GM12891 (cell line): ENCODE results near the gene GNAO1.

ENCODE experiments used
- PAX5 ChIP-seq: IDR thresholded peaks from 2 replicates; pipeline ENCODE4 v1.6.1; 2011; ENCODE audit warnings: low read length, moderate library complexity, mild to moderate bottlenecking; ENCODE audit not compliant: insufficient read depth, severe bottlenecking
- POLR2A ChIP-seq: IDR thresholded peaks from 2 replicates; pipeline ENCODE4 v1.6.1; 2011; ENCODE audit warnings: low read depth, low read length, control low read depth
- POLR2AphosphoS5 ChIP-seq: IDR thresholded peaks from 2 replicates; pipeline ENCODE4 v1.6.1; 2011; ENCODE audit warnings: low read depth, low read length, control low read depth
- POU2F2 ChIP-seq: IDR thresholded peaks from 2 replicates; pipeline ENCODE4 v1.6.1; 2011; ENCODE audit warnings: low read depth, mild to moderate bottlenecking, control low read depth, low read length, moderate library complexity
- SPI1 ChIP-seq: IDR thresholded peaks from 2 replicates; pipeline ENCODE4 v1.6.1; 2011; ENCODE audit warnings: low read depth, low read length, control low read depth
- TAF1 ChIP-seq: IDR thresholded peaks from 2 replicates; pipeline ENCODE4 v1.6.1; 2011; ENCODE audit warnings: low read depth, low read length, control low read depth

GRCh38 chr16:56340416-56340815 lies 149.1 kb downstream of the GNAO1 start:
- TF ChIP-seq POLR2A, result no peak
- TF ChIP-seq POLR2AphosphoS5, result no peak
- no peak for TF ChIP-seq TAF1
- no peak for TF ChIP-seq SPI1
- no peak for TF ChIP-seq PAX5
- no peak for TF ChIP-seq POU2F2
